ENCODE measurements around the gene NKAIN2.

Gene NKAIN2

GRCh38 chr6:124795643-124796463 lies 992.2 kb downstream of the NKAIN2 start:
- DNase-seq: no peak

GRCh38 chr6:124796464-124796970 lies 992.9 kb downstream of the NKAIN2 start:
- no peak for DNase-seq

- no peak for DNase-seq
Measured at GRCh38 chr6:124797224-124797623, 993.6 kb downstream of the NKAIN2 start.

DNA sequence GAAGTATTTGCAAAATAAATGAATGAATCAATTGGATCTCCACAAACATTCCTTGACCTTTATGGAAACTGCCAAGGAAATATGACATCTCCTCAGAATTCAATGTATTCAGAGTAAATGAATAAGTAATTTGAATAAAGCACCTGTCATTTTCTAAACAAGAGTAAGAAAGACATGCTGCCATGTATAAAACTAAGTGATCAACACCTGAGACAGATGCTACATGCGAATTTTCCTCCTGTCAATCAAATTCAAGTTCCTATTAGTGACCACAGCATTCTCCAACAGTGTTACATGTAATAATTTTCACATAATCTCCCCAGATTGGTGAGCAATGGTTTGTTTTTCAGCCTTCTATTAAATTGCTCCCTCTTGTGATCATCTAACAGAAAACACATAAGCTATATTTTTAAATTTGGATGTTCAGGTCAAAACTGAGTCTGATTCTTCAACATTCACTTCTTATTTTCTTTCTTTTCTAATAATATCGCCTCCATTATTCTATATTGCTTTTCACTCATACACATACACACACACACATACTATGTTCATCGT lies 995.4 kb downstream of the NKAIN2 start:
- no peak for DNase-seq

DNA sequence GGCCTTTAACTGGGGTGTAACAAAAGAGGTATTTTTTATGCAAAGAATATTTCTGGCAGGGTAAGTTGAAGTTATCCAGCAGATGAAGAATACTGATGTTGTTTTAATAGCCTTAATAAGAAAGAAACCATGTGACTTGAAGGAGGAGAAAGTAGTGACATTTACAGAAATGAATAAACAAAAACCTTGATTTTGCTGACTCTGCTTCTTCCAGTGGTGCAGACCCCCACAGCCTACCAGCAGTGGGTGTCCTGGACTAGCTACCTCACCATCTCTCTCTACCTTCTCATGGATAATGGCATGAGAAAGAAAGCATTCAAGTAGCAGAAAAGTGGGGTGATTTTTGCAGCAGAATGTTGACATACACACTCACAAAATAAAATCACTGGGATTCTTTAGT lies 996.0 kb downstream of the NKAIN2 start:
- DNase-seq: no peak

GRCh38 chr6:124800222-124800621 lies 996.6 kb downstream of the NKAIN2 start:
- DNase-seq: no peak

DNA sequence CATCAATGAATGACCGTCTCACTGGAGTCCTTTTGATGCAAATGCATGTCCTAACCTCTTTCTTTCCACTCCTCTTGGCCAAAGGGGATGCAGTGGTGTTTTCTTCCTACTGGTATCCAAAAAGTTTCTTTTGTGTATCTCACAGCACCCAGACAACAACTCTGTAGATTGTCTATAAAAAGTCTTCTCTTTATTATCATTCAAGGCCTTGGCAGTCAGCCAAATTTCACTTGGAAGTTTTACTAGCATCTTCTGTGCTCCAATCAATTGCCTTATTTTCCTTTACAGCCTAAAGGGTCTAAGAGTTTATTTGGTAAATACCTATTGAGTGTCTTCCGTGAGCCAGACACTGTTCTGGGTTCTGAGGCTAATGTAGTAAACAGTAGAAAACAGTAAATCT lies 1008.4 kb downstream of the NKAIN2 start:
- no peak for DNase-seq

DNA sequence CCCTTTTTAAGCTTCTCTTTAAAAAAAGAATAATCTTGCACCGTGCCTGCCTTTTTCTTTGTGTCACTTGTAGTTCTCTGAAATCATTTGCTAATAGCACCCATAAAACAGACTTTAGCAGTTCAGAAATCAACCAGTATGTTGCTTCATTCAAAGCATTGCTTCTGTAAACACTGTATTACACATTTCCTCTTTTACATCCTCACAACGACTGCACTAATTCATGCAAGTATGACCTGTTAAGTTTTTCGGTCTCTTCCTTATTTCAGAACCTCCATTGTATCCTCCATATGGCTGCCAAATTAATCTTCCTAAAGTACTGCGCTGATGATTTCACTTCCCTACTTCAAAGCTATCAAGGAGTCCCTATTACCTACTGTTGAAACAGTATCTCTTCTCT lies 1015.7 kb downstream of the NKAIN2 start:
- no peak for DNase-seq

GRCh38 chr6:124822204-124822613 lies 1018.5 kb downstream of the NKAIN2 start:
- no peak for DNase-seq

DNA sequence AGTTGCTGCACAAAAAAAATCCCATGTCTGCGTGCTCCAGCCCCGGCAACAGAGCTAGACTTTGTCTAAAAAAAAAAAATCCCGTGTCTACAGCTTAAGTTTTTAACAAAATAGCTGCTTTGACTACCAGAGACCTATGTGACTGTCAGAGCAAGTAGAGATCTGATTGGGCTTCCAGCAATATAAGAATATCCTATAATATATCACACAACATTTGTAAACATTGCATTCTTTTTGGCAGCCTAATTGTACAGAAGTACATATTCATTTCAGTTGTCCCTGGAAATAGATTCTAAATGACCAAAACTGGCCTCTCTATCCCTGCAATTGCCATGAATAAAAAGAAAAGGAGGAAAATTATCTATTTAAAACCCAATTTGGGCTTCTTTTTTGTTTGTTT lies 1019.1 kb downstream of the NKAIN2 start:
- DNase-seq: no peak

- DNase-seq: no peak
Measured at GRCh38 chr6:124823240-124824111, 1019.8 kb downstream of the NKAIN2 start.

GRCh38 chr6:124825564-124825963 lies 1021.9 kb downstream of the NKAIN2 start:
- no peak for DNase-seq

DNA sequence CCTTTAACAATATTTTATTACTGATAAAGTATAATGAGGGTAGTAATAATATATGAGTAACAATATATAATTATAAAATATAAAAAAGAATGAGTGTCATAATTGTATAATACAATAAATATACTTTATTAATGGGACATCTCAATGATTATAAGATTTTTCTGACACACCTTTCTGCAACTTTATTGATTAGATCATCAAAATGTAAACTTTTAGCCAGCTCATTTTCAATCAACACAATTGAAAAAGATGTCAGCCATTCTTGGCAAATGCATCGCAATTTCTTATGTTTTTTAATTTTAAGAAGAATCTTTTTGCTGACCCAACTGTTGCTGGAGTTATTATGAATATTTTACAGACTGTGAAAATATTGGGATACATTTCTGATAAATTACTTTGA lies 1026.2 kb downstream of the NKAIN2 start:
- DNase-seq: no peak

- DNase-seq: no peak
Measured at GRCh38 chr6:124830506-124830905, 1026.8 kb downstream of the NKAIN2 start.

DNA sequence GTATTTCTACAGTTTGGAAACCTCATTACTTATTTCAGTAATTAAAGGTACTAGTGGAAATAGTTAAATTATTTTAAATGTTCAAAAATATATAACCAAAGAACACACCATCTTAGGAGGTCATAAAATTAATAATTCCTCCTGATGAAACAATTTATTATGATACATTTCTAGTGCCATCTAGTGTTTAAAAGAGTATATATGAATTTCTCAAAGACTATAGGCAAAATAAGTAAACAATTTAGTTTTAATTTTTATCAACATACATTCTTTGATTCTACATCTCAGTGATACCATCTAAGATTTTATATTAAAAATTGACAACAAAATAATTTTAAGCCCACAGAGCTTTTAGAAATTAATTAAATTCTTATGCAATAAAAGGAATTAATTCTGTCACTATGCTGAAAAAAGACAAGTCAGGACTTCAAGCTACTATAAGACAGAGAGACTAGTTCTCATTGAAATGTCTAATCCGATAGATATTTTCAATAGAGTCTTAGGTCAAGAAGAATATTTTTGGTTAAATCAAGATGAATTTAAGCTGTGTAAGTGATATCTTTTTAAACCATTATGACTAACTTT lies 1050.8 kb downstream of the NKAIN2 start:
- DNase-seq: no peak

- DNase-seq: no peak
Measured at GRCh38 chr6:124857746-124858145, 1054.1 kb downstream of the NKAIN2 start.

GRCh38 chr6:124858564-124858963 lies 1054.9 kb downstream of the NKAIN2 start:
- DNase-seq: no peak

DNA sequence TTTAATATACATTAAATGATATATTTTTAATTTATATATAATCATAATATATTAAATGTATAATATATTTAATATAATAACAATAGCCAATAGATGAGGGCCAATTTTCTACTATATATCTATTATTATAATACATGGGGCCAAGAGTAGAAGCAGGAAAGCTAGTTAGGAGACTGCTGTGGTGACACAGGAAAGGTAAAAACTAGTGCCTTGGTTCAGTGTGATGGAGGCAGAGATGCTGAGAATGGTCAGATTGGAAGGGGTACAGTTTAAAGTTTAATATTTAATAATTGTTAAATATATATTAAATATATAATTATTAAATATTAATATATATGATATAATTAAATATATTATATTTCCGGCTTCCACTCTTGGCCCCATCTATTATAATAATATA lies 1055.7 kb downstream of the NKAIN2 start:
- DNase-seq: no peak

DNA sequence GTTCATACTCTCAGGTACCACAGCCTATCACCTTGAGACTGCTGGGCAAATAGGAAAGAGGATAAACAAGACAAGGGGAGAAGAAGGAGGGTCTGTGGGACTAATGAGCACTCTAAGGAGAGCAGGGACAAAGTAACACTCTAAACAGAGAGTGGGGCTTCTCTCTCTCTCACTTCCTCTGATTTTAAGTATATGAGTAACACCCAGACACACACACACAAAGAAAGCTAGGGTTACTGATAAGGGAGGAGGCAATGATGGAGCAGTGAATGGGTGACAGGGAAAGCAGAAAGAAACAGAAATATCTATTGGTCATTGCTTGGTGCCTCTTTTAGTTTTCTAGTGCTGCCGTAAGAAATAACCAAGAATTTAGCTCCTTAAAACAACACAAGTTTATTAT lies 1062.4 kb downstream of the NKAIN2 start:
- no peak for DNase-seq

DNA sequence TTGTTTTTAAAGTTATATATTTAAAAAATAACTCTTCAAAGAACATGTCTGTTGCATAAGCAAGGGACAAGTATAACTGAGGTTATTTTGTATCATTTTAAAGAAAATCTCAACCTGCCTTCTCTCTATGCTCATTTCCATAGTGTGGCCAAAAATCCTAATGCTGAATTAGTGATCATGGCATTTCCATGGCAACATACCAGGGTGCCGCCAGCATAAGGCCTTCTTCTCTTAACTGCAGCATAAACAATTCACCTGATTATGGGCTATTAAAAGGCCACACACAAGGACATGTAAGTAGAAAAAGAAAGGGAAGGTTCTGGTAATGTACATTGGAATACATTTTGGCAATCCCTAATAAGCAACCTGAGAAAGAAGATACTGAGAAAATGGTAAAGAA lies 1063.5 kb downstream of the NKAIN2 start:
- no peak for DNase-seq

- DNase-seq: no peak
Measured at GRCh38 chr6:124868481-124868880, 1064.8 kb downstream of the NKAIN2 start.

DNA sequence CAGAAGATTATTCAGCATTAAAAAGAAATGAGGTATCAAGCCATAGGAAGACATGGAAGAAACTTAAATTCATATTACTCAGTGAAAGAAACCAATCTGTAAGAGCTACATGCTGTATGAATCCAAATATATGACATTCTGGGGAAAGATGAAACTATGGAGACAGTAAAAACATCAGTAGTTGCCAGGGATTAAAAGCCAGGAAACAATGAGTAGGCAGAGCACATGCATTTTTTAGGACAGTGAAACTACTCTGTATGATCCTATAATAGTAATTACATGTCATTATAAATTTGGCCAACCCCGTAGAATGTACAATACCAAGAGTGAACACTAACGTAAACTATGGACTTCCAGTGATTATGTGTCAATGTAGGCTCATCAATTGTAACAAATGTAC lies 1065.8 kb downstream of the NKAIN2 start:
- DNase-seq: no peak

Data from stimulated activated CD4-positive, alpha-beta T cell treated with anti-CD3 and anti-CD28 coated beads, Interleukin-4, amount 100 ng/mL, for 1 hour (primary cell).